Bronchial epithelial cell (primary cell): ENCODE results near the gene AHNAK2. TPM values are rescaled to one million over a fixed set of nuclear protein-coding genes. Genes with fewer than 3 reads are reported as not detected.

ENCODE experiments used
- DNase-seq: peaks from one replicate; pipeline ENCODE4 v3.0.0-alpha.2; 2010; ENCODE audit warnings: low read depth
- FAIRE-seq: peaks from 2 replicates; lab custom pipeline; 2011; peaks lifted over from hg19 to GRCh38; lab: Jason Lieb, UNC
- H3K27me3 ChIP-seq: 2 replicates; pipeline ENCODE4 v1.5.1; 2011; ENCODE audit warnings: low read length; ENCODE audit not compliant: control insufficient read depth, insufficient read depth
- H3K36me3 ChIP-seq: 2 replicates; pipeline ENCODE4 v1.5.1; 2011; ENCODE audit warnings: low read length; ENCODE audit not compliant: control insufficient read depth, insufficient read depth
- H3K4me3 ChIP-seq: 2 replicates; pipeline ENCODE4 v1.5.1; 2011; ENCODE audit warnings: mild to moderate bottlenecking, low read depth, low read length, control low read depth
- CTCF ChIP-seq: IDR thresholded peaks from 2 replicates; pipeline ENCODE4 v1.5.1; 2011; ENCODE audit warnings: mild to moderate bottlenecking, moderate library complexity, low read length, control low read depth, inconsistent platforms; ENCODE audit not compliant: insufficient read depth, severe bottlenecking
- total RNA-seq: library from RNA; depleted of rRNA; stranded (reverse); fragments of >200 nt; gene quantifications from 2 replicates; pipeline ENCODE4 v1.2.1, GENCODE V29; 2014

Gene AHNAK2
- total RNA-seq, 1 donor from 2014 or later: 367 TPM

GRCh38 chr14:104978746-104979691, 845 bp upstream of the AHNAK2 start:
- no peaks in the 10 kb centered on the region for H3K36me3 ChIP-seq
- H3K4me3 ChIP-seq: peak overlapping the region; percentile 20
- no peaks in the 10 kb centered on the region for H3K27me3 ChIP-seq
- DNase-seq (no peak), FAIRE-seq (no peak)
- TF ChIP-seq CTCF: no peak

GRCh38 chr14:104977008-104977680, 1.0 kb downstream of the AHNAK2 start:
- Histone ChIP-seq H3K27me3 (no peaks in the 10 kb centered on the region), H3K36me3 (no peaks in the 10 kb centered on the region), H3K4me3 (peak overlapping the region; percentile 80)
- TF ChIP-seq CTCF: no peak
- FAIRE-seq (no peak), DNase-seq (no peak)

GRCh38 chr14:104976198-104977007, 1.8 kb downstream of the AHNAK2 start:
- FAIRE-seq (peak; percentile 77), DNase-seq (peak; percentile 78)
- peak; percentile 94 for TF ChIP-seq CTCF
- Histone ChIP-seq H3K36me3 (peaks cover 2% of the 10 kb centered on the region), H3K27me3 (no peaks in the 10 kb centered on the region), H3K4me3 (peak overlapping the region; percentile 80)

GRCh38 chr14:104975481-104976197, 2.5 kb downstream of the AHNAK2 start:
- Histone ChIP-seq H3K4me3 (no peak overlapping the region), H3K36me3 (peaks cover 2% of the 10 kb centered on the region), H3K27me3 (no peaks in the 10 kb centered on the region)
- FAIRE-seq (no peak), DNase-seq (no peak)
- no peak for TF ChIP-seq CTCF
